Suppressor macrophage (primary cell): ENCODE measurements around the gene GRHL1.
A peak's percentile ranks its signal among the peaks of the same experiment; 100 is the strongest.

Experiments
- DNase-seq, 4 experiments: peaks; one replicate each; pipeline ENCODE4 v3.0.0-alpha.2; 2020 to 2022

GRHL1 gene

DNA sequence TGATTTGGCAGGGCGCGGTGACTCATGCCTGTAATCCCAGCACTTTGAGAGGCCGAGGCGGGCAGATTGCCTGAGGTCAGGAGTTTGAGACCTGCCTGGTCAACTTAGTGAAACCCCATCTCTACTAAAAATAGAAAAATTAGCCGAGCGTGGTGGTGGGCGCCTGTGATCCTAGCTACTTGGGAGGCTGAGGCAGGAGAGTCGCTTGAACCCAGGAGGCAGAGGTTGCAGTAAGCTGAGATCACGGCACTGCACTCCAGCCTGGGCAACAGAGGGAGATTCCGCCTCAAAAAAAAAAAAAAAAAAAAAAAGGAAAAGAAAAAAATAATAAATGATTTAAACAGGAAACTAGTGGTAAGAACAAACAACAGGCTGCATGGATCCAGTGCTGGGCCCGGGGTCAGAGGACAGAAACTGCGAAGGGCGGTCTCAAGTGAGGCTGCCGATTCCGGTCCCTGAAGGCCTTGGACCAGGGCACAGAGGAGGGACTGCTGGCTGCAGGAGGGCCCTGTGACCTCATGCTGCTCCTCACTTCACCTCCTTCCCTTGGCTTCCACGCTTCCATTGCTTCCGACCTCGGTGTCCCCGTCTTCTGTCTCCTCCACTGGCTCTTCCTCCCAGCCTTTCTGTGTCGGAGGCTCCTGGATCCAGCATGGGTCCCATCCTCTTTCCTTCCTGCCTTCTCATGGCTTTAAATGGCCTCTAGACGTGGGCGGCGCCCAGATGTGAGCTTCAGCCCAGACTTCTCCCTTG, 2.1 kb upstream of the GRHL1 start:
- no peak for DNase-seq

DNA sequence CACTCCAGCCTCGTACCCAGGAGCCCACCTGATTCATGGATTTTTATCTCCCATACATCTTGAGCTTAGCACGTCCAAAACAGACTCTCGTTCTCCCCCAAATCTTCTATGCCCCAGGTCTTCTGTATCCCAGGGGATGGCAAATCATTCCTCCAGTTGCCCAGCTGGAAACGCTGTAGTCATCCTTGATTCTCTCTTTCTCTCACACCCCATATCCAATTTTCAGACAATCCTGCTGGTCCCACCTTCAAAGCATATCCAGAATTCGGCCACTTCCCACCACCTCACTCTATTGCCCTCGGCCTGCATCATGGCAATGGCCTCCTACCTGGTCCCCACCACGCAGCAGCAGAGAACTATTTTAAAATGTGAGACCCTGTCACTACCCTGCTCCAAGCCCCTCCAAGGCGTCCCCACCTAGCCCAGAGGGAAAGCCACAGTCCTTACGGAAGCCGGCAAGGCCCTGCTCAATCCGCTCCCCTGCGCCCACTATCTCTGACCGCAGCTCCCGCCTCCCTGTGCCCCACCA, 1.4 kb upstream of the GRHL1 start:
- DNase-seq, result no peak

DNA sequence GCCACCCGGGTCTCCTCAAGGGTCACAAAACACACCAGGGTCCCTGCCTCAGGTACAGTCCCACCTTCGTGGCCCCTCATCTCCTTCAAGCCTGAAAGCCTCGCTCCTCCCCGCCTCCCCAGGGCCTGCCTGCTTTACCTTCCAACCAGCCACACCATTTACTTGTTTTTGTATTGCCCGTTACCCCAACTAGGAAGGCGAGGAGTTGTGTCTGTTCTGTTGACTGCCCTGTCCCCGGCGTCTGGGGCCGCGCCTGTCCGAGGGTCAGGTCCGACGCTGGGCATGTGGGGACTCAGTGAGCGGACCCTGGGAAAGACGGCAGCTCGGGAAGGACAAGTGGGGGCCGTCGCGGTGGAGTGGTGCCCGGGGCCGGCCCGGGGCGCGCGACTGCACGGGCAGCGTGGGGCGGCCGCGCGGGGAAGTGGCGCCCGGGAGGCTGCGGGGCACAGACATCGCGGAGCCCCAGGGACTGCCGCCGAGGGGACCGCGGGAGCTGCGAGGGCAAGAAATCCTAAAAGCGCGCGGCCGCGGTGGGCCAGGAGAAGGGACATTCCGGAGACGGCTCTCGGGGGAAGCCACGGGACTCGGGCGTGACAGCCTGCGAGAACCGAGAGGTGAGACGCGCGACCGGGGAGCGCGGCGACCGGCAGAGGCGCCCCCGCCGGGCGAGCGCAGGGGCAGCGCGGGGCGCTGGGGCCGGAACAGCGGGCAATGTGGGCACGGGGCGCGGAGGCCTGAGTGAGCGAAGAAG, 797 bp upstream of the GRHL1 start:
- peak; percentile 48 to 79 (median 65) for DNase-seq

DNA sequence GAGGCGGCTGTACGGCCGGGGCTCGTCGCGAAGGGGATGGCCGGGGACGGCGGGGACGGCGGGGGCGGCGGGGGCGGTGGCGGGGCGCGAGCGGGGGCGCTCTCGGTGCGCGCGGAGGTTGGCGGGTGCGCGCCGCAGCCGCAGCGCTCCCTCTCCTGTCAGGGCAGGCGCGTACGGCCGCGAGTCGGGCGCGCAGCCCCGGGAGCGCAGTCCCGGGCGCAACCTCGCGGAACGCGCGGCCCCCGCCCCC, 296 bp upstream of the GRHL1 start:
- DNase-seq, result no peak

DNA sequence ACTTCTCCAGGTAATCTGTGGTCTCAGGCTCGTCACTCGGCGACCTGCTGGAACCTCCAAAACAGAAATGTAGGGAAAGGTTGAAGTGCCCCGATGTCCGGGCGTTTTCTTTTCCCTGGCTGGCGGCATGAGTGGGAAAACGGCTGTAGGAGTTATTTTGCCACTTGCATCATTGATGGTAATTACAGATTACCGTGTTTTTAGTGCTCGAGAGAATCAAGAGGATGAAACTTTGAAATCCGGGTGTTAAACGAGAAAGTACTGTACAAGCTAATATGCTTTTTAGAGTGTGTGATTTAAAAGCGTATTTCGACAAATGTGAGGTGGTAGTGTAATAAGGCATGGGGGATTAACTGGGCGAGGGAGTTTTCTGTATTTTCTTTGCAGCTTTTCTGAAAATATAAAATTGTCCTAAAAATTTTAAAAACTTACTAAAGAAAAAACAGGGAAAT, 819 bp downstream of the GRHL1 start:
- no peak for DNase-seq

DNA sequence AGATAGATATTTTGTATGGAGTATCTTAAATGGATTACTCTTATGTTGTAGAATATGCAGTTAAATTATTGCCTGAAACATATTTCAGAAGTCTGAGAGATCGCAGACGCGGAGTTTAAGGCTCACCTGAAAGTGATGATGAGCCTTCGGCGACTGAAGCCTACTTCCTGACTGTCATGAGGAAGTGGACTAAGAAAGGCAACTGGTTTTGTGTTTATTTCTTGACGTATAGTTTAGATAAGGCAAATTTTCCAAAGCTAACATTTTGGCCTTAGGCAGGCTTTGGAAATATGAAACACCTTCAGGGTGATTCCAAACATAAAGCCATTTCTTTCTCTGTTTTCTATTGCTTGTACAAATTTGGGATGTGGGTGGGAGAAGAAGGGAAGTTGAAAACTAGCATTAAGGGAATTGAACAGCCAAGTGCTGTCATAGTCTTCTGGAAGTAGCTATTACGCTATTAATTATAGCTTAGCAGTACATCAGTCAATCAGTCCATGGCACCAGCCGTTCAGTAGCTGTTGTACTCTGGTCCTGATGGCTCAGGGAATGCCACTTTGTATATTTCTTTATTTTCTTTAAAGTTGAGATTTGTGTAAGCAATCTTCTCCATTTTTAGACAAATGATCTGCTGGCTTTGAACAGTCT, 1.5 kb downstream of the GRHL1 start:
- peak in 1 of 4 experiments; percentile 16 for DNase-seq

DNA sequence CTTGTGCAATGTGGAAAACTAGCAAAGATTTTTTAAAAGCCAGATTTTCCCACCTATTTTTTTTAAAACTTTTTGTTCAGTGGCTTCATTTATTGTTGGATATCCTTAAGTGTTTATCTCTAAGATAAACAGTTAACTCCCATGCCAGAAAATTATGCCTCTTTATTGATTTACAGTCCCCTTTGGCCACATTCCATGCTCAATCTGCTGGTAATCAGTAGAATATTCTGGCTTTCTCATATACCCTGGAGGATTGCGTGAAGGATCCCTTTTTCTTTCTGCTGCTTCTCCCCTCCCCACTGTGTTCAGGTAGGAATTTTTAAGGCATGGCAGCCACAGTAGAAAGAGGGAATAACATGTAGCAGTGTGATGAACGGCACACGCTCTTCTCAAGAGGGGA, 2.6 kb downstream of the GRHL1 start:
- no peak for DNase-seq

DNA sequence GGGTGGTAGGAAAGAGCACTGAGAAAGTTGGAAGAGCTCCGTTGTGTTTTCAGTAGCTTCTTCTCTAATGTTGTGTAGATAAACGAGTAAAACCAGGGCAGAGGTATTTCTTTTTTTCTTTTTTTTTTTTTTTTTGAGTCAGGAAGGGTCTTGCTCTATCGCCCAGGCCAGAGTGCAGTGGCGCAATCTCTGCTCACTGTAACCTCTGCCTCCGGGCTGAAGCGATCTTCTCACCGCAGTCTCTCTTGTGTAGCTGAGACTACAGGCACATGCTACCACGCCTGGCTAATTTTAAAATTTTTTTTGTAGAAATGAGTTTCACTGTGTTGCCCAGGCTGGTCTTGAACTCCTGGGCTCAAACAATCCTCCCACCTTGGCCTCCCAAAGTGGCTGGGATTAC, 6.6 kb downstream of the GRHL1 start:
- DNase-seq, result no peak

DNA sequence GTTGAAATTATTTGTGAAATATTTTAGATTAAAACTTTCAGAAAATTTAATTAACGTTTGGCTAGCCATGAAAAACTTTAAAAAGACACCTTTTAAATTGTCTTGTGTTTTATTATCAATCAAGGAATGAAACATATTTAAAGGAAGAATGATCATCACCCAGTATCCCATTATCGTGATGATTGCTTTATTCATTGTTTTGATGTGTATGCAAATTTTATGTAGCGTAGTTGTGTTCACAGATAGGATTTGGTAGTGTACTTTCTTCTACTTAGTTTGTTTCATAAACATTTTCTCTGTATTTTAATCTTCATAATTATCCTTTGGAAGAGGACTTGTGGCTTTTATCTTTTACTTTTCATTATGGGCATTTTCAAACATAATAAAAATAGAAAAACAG, 7.8 kb downstream of the GRHL1 start:
- DNase-seq, result no peak

DNA sequence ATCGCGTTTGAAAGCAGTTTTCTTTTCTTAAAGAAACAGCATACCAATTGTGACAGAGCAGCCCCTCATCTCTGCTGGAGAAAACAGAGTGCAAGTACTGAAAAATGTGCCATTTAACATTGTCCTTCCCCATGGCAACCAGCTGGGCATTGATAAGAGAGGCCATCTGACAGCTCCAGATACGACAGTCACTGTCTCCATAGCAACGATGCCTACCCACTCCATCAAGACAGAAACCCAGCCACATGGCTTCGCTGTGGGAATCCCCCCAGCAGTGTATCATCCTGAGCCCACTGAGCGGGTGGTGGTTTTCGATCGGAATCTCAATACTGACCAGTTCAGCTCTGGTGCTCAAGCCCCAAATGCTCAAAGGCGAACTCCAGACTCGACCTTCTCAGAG, 9.5 kb downstream of the GRHL1 start:
- no peak for DNase-seq

DNA sequence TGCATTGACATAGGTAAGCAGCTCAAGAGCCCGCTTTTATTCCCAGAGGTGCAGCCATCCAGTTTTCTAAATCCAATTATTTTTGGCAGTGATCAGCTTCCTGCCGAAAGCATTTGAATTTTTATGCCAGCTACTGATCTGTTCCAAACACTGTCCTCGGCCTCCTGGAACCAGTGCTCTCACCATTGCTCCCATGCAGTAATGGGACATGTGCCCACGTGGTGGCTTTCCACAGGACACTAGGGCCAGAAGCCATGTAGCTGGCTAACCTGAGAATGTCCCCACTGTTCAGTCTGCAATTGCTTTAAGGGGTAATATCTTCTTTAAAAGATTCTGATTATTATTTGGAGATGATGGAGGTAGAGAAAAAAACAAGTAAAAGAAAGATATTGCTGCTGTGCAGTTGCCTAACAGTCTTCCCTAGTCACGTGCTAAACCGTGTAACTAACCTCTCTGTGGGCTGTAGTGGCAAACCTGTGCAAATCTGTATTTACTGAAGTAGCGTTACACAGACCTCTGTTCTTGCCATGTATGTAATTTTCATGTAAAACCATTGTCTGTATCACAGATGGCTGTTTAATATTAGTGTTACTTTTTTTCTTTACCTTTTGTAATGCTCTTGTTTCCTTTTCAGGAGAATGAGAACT, 13.0 kb downstream of the GRHL1 start:
- no peak for DNase-seq

DNA sequence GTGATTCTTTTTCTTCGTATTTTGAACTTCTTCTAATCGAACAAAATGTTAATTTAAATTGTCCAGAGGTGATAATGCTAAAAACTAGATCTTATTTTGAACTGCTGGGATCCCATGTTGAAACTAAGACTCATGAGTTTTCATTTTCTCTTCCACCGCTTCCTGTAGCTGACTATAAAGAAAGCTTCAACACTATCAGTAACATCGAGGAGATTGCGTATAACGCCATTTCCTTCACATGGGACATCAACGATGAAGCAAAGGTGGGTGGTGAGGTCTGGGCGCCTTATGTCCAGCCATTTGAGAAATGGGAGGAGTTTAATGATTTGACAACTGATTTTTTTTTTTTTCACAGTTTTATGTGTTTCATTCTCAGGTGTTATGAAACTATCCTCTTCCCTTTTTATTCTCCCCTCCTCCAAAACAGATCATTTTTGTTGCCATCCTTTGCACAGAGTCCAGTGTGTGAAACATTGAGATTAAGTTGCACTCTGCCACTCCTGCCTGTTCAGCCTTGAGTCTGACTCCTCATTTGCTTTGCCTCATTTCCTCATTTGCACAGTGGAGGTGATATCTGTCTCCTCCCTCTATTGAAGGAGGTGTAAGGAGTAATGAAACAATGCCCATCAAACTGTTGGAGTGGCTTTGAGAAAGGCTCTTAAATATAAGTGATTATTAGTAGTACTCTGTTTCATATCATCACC, 13.8 kb downstream of the GRHL1 start:
- no peak for DNase-seq

DNA sequence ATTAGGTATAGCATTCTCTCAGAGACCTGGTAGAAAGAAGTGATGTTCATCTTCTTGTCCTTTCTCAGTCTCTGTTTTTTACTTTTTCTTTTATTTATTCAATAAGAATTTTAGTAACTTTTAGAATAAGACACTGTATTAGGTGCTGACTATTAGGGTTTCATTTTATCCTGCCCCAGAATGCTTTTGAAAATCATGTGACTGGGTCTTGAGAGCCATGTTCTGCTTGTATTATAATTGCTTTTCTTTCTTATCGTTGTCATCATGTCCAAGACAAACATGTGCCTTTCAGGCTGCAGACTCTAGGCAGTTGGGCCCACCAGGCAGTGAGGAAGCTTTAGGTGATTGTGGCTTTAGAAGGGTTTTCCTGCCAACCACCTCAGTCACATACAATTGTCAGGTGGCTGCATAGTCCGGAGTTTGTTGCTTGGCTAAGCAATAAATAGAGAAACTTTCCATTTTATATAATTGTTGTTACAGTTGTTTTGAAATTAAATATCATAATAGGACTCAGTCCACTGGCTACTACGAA, 15.1 kb downstream of the GRHL1 start:
- DNase-seq, result no peak

DNA sequence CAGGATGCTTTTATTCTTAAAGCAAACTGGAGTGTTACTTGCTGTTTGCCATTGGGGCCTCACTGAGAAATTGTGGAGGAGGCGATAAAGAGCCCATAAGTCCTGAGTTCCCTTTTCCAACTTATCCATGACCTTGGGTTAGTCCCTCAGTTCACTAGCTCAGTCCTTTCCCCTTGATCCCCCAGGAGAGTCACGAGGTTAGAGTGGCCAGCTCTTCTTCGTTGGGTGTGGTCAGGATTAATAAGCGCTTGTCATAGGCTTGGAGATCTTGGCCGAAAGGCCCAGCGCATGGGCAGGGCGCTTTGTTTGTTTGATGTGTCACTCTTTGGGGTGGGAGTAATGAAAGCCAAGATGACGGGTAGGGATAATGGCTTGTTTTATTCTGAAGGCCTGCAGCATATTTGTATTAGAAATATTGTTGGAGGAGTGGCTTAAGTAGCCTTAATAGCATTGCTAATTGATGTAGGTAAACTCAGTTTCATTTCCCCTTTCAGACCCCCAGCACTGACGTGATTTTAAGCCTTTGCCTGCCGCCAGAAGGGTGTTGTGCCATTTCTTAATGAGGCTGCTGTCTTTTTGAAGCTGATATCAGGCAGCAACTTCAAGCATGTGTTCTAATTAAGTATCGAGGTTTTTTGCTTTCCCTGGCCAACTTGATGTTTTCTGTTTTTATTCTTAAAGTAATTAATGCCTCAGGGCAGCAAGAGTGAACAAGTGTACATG, 15.7 kb downstream of the GRHL1 start:
- no peak for DNase-seq

DNA sequence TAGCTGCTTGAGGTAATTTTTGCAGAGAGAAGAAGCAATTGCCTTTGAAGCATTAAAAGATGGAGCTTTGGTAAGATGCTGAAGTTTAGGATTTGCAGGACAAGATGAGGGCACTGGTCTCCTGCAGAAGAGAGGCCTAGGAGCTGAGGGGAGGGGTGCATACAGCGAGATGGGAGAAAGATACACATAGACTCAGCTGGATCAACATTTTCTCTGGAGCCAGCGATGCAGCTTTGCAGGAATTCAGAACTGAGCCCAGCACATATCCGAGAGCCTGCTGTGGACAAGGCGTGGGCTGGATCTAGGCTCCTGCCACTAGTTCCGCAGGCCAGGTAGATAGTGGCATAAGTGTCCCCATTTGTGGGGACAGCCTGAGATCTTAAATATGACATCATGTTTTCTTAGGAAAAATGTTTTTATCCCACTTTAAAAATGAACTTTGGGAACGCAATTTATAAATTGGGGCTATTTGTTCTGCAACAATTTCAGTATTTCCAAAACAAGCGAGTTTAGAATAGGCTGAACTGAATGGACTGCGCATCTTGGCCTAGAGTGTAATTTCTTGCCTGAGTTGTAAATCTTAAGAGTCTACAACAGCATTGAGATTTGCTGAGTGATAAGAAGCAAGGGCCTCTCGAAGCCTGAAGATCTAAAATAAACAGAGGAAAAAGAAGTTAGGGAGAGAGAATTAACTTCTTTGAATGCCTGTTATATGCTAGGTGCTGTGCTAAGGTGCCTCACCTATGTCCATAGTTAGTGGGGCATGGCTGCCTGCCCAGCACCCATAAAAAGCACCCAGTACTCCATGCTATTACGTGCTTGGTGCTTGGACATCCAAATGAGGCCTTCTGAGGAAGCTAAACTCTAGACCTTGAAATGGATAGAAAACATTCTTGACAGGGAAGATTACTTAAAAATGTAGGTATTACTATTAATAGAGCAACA, 17.3 kb downstream of the GRHL1 start:
- no peak for DNase-seq

DNA sequence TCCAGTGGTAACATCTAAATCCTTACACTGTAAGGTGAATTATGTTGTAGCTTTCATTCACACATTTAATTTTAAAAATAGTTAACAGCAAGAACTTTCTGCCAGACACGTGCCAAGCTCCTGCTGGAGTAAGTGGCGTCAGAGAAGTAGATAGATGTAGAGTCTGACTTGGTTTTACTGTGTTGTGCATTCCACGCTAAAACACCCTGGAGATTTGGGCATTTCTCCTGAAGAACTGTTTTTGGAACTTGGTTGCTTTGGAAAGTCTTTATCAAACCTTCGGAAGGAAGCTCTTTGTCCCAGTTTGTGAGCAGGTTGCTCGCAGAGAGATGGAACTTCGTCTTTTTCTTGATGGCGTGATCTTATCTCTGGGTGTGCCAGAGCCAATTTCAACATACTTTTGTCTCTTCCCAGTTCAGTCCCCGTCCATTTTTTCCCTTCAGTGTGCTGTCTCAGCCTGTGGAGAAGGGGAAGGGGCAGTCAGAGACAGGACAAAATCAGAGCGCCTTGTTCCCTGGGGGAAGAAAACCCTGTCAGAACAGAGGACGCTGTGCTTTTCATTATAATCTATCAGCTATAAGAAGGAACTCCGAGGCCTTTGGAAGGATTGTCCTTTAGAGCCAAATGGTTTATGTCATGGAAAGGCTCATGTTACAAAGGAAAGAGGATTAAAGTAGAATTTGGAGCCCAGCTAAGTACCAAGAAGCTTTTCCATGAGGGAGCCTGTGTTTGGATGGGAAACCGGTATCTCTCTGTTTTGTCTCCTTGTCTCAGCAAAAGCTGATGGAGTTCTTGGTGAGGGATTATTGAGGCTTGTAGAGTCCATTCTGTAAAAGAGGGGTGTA, 18.9 kb downstream of the GRHL1 start:
- no peak for DNase-seq

DNA sequence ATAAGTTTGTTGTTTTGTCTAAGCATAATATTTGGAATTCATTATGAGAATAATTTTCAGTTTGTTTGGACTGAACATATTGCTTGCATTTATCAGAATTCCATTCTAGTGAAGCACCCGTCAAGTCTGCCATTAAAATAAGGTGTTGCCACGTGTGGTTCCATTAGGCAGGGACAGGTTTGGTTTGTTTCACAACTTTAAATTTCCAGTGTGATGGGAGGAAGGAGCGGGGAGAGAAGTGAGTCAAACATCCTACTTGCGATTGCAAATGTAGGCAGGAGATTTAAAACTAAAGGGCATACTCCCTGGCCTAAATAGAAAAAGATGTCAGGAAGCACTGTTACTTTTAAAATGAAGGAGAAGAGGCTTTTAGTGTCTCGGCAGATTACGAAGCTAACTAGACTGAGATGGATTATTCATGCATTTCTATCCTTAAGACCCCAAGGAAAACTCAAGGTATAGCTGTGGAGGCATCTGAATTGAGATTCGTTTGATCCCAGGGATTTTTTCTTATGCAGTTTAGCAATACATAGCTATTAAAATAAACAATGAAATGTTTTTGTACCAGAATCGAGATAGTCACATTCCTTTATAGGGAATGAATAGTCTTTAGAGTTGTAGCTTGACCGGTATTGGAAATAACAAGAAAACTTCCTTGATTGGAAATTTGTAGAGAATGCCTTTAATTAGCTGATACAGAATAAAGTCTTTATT, 19.8 kb downstream of the GRHL1 start:
- no peak for DNase-seq

DNA sequence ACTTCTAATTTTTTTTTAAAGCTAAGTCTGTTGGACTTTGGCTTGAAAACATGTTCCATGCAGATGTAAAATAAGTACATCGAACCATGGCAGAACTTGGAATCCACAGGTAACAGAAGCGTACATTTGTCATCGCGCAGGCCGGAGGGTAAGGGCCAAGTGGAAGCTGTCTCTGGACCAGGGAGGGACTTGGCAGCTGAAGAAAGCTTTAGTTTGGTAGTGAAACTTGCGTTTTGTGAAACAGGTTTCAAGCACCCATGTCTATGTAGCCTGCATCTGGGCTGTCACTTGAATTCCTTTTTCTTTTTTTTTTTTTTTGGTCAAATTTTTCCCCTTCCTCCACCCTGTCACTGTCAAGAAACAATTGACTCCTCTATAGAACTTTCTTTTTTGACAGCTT, 20.4 kb downstream of the GRHL1 start:
- no peak for DNase-seq
